Activated CD4-positive, alpha-beta T cell treated with anti-CD3 and anti-CD28 coated beads, Interleukin-2, Interleukin-6, amounts not matched to agents 100 ng/mL and 50 ng/mL, durations not matched to agents 16 hours and 8 hours (primary cell): ENCODE measurements around the gene UGT1A3.

Experiments
- DNase-seq: peaks from one replicate; pipeline ENCODE4 v3.0.0-alpha.2; 2020

The UGT1A3 gene

DNA sequence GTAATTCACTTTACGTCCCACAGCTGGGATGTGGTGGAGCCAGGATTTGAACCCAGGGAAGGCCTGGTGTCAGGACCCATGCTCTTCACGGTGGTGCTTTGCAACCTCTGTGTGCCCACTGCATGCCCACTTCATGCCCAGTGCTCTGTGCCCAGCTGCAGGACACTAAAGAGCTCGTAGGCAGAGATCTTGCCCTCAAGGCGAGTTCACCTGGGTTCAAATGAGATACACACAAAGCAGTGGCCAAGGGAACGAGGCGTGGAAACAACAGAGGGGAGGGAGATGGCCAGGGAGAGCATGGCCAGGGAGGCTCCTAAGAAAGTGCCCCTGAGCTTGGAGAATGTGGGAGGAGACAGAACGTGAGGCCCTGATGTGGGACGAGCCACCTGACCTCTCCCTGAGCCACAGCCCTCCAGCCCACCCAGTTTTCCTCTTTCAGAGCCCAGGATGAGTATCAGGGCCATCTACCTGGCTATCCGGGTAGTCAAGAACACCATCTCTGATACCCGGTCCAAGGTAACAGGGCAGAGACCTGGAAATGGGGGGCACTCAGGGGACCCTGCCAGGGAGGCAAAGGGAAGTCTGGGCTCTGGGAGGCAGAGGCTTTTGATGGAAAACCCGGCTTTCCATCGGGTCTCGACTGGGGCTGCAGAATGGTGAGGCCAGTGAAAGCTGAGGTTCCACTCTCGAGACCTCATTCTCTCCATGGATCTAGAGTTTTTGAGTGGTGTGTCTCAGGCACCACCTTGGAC lies 69.7 kb downstream of the UGT1A3 start:
- DNase-seq = no peak

DNA sequence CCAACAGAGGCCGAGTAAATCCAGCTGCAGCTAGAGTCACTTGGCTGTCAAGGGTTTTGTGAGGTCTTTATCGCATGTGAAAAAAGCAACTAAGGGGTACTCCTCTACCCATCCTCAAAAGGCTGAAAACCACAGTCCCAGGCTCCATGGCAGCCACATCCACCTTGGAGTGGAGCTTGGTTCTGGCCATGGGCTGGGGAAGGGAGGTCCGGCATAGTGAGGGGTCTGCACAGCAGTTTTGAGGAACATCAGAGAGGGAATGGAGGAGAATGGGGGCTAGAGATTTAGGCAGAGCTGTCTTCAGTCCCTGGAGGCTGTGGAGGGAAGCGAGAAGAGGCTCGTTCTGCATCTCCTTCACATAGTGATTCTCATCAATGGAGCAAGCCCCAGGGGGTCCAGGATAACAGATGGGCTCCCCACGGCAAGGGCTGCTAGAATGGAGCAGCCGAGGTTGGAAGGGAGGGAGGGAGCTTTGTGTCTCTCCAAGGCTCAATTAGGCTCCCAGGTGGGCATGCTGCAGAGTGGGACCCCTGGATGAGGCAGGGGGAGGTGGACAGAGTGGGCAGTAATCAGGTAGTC lies 70.3 kb downstream of the UGT1A3 start:
- DNase-seq = no peak

DNA sequence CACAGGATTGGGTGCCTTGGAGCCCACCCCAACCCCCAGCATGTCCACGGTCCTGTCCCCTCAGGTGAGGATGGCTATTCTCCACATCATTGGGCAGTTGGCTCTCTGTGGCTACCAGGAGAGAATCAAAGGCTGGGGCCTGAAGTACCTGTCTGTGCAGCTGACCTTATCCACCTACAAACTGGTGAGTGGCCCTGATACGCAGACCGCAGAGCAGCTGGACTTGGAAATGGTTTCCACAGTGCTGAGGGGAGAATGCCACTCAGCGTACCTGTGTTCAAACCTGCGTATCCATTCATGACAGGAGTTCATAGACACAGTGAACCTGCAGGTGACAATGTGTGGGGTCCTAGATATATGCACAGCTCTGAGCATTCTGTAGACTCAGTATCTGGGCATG lies 70.9 kb downstream of the UGT1A3 start:
- no peak for DNase-seq

DNA sequence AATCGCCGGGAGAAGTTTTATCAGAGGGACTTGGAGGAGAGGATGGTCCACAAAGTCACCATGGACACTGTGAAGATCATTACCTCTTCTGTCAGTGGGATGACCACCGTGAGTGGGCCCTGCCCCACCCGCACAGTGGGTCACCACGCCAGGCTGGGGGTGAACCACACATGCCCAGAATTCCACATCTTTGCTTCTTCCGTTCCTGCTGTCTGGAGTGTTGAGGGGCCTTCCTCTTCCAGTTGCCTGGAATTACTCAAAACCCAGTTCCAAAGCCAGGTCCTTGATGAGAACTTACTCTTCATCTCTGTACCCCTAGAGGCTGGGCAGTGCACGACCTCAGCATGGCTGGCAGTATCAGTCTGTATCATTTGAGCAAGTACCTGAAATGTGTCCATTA lies 71.4 kb downstream of the UGT1A3 start:
- DNase-seq = no peak

DNA sequence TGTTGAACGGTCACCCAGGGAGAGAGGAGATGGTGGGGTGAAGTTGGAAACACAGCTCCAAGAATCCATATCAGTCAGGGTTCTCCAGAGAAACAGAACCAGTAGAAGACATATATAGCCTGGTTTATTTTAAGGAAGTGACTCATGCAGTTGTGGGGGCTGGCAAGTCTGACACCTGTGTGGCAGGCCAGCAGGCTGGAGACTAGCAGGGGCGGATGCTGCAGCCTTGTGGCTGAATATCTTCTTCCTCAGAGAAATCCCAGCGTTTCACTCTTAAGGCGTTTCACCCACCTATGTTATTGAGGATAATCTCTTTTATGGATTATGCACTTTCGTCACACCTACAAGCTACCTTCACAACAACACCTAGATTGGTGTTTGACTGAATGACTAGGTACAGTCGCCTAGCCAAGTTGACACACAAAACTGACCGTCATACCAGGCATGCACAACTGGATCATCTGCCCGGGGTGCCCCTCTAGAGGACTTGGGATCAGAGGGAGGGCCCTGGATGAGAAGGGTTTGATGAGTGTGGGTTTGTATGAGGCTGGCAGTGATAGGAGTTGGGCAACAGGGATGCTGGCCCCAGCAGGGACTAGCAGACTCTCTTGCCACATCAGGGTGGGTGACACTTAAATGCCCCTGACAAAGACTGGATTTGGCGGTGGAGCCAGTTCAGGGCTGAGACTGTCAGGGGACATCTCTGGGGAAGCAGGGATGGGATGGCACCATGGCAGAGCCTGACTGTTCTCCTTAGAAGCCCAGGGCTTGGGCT lies 72.7 kb downstream of the UGT1A3 start:
- no peak for DNase-seq

DNA sequence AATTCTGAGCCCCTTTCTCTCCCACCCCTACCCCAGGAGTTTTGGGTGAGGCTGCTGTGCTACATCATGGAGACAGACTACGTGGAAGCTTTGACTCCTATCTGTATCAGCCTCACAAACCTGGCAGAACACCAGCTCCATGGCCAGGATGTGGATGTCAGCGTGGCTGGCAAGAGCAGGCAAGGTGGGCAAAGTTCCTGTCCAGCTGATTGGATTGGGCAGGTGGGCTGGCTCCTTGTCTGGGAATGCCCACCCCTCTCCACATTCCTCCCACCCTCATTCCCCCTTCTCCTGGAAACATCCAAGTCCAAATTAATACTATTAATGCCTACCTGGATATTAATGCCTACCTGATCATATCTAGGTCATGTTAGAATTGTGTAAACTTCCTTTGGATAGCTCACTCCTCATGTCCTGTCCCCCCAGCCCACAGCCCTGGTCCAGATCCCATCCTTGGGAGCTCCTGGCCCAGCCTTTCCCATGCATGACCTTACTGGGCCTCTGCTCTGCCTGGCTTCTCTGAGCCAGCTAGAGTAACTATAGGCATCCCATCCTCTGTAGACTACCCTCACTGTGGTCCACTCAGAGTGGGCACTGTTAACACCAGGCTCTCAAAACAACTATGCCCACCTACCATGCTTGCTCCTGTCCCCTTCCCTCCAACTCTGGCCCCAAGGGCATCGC lies 73.4 kb downstream of the UGT1A3 start:
- DNase-seq = no peak

DNA sequence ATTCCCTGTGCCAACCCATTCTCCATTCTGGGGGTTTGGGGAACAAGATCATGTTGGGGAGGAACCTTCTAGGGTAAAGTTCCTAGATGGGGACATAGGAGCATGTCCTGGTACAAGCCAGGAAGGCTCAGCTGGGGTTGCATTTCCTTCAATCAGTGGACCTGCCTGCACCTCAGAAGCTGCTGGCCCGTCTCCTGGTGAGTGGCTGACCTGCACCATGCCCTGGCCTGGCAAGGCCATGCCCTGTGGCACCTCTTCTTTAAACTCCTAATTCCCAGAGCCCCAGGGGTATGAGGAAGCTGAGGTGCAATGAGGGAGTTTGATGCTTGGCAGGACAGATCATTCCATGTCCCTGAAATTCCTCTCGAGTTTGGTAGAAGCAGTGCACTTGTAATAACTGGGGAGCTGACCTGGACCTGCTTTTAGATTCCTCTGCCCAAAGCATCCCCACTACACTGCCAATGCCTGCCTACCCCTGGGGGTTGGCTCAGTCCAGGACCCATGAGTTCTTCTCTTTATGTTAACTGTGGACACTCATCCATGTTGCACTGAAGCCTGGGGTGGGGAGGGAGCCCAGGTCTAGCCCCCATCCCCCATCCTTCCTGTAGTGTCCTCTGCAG lies 74.6 kb downstream of the UGT1A3 start:
- DNase-seq = no peak

DNA sequence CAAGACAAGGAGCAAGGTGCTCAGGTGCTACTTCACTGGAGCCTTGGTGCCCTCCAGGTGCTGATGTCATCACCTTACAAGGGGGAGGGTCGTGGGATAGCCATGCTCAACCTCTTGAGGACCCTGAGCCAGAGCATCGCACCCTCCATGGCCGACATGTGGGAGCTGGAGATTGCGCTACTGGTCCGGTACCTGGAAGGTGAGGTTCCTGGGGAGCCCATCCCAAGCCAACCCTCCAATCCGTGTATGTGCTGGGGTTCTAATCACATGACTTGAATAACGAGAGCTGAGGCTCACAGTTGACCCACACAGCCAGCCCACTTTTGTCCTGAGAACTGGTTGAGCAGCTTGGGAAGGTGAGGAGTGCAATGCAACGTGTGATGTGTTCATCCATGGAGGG lies 75.2 kb downstream of the UGT1A3 start:
- DNase-seq = no peak

DNA sequence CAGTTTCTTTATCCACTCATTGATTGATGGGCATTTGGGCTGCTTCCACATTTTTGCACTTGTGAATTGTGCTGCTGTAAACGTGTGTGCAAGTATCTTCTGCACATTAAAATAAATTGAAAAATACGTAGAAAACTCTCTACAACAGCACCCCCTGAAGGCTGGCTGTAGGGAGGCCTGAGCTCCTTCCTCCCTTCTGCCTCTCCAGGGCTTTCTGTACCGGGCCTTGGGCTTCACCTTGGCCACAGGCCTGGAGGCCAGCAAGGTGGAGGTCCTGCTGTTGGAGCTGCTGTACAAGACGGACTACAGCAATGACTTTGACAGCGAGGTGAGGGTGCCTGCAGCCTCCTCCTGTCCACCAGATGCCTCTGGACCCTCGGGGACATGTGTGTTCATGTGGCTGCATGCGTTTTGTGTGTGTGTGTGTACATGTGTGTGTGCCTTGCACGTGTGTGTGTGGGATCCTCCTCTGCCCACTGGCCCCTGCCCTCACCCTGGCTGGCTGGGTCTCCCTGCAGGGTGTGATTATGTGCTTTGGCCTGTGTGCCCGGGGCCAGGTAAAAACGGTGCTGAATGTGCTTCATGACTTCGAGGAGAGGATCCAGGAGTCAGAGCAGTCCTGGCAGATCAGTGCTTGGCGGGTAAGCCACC lies 78.5 kb downstream of the UGT1A3 start:
- DNase-seq = no peak

DNA sequence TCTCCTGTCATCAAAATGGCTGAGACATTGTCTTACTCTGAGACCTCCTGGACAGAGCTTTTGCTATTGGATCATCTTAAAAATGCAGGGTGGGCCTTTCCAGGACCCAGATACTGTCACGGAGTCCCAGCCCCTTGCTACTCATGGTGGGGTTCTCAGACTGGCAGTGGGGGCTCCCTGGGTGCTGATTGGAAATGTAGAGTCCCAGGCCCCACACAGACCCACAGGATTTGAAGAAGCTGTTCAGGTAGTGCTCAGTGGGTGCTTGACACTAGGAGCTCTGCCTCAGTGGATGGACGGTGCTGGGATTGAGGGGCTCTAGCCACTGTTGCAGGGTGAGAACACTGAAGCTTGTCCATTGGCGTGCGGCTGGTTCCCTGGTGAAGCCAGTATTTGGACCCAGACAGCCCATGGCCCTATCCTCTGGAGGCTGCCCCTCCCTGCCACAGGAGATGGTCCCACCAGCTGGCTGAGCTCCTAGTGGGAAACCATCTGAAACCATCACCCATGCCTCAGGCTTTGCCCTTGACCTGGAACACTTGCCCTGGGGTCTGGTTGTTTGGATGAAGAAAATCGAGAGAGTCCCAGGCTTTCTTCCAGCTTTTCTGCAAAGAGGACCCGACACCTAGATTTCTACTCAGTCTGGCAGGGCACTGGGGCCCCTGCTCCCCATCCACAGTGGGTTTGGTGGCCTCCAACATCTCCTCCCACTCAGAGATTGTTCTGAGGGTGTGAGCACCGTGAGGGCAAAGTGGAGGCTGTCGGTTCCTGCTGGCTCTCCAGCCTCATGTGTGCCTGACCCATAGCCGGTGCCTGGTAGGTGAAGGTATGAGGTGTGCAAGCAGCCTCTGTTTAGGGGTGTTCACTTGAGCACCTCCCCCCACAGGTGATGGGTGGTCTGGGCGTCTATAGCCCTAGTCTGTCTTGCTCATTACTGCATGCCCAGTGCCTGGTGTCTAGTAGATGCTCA lies 79.4 kb downstream of the UGT1A3 start:
- no peak for DNase-seq

DNA sequence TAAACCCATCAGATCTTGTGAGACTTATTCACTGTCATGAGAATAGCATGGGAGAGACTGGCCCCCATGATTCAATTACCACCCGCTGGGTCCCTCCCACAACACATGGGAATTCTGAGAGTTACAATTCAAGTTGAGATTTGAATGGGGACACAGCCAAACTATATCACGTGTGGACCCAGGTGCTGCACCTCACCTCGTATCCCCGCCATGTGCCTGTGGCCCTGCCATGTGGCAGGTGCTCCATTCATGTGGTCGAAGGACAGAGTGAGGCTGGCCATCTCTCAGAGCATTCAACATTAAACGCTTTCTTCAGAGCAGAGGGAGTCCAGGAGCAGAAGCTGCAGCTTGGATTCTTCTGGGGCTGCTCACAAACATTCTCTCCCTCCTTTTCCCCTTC lies 81.5 kb downstream of the UGT1A3 start:
- DNase-seq = no peak

DNA sequence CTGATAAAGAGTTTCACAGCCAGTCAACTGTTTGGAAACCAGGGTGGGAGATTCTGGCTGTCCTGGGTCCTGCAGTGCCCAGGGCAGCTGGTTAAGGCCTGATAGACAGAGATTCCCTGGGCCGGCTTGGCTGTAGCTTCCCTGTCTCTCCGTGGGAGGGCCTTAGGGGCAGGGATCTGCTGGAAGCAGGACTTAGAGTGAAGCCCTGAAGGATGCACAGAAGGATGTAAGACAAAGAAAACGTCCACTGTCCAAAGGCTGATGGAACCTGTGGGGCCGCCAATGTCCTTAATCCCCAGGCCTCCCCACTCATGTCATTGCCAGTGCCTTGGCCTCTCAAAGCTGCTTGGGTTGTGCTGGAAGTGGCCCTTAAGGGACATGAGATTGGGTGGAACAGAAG lies 82.2 kb downstream of the UGT1A3 start:
- no peak for DNase-seq

DNA sequence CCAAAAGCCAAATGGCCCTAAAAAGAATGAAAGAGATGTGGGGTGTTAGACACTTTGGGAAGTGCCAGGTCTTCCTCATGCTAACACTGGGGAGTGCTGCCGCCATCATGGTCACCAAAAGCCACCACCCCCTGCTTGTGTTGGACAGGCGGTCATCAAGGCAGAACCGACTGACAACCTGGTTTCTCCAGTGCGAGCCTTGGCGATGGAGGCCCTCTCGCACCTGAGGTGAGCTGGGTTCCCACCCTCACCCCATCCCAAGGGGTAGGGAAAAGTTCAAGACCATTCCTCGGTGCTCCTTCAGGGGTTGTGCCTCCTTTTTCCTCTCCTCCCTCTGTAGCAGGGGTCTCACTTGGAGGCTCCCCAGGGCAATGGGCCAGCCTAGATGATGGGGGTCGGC lies 82.9 kb downstream of the UGT1A3 start:
- no peak for DNase-seq

DNA sequence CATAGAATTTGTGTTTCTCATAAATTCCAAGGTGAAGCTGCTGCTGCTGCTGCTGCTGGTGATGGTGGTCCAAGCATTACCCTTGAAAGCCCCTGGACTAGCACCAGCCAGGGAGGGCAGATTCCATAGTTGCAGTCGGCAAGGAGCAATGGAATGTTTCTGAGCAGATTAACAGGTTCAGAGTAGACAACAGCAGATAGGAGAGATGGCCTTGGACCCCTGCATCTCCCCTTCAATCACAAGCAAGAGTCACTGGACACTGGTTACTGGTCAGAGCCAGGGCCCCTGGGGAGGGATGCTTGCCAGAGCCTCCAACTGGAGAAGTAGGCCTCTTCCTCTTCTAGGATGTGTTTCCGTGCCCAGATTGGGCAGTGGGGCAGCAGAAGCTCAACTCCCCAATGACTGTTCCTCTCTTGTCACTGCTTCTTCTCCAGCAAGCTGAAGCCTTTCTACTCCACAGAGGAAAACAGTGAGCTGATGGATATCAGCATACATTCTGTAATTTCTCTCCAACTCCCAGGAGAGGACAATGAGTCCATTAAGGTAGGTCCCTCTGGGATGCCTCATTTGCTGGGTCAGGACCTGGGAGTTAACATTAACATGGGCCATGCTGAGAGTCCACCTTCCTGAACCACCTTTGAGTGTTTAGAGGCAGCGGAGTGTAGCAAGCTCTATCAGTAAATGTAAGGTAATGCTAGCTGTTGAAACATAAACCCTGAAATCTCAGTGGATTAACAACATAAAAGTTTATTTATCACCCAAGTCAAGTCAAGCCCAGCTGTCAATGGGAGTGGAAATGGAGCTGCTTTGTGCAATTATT lies 84.6 kb downstream of the UGT1A3 start:
- no peak for DNase-seq

DNA sequence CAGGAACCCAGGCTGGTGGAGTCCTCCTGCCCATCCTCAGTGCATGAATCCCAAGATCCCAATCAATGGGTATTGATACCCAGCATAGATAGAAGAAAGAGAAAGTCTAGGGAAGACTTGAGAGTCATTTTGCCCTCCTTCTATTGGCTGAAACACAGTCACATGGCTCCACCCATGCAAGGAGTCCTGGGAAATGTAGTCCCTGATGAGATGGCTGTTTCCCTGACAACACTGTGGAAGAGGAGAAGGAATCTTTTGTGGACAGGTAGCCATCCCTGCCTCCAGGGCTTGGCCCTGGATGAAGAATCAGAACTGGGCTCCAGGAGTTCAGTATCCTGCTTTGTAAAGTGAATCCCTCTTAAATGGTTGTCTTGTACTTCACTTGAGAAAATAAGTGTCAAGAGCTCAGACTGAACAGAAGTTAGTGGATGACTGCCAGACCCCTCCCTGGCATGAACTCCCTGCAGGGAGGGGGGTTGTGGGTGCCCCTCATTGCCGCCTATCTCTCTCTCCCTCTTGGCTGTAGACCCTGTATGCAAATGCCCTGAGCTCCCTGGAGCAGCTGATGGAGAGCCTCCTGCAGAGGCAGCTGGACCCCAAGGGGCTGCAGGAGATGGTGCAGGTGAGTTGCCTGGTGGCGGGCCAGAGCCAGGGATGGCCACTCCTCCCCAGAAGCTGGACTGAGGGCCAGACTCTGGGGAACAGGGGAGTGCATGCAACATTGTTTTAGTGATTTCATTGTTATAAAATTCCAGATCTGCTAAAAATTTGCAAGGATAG lies 85.4 kb downstream of the UGT1A3 start:
- peak; percentile 20 for DNase-seq

DNA sequence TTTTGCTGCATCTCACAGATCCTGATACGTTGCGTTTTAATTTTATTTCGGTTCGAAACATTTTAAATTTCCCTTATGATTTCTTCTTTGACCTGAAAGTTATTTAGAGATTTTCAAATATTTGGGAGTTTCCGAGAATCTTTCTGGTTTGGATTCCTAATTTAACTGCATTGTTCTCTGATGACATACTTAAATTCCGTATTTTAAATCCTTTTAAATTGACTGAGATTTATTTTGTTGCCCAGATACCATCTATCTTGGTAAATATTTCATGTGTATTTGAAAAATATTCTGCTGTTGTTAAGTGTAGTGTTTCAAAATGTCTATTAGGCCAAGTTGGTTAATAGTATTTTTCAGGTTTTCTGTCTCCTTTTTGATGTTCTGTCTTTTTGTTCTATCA lies 87.0 kb downstream of the UGT1A3 start:
- no peak for DNase-seq

DNA sequence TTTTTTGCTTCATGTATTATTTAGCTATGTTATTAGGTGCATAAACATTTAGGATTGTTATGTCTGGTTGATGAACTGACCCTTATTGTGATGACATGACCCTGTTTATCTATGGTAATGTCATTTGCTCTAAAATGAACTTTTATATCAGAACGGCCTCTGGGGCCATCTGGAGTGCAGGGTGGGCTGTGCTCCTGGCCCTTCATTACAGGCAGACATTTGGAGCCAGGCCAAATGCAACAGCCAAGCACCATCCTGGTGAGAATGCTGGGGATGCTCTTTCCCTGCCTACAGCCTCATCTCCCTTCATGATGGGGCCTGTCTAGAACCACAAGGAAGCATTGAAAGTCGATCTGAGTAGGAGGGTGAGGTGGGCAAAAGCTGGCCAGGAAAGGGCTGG lies 87.5 kb downstream of the UGT1A3 start:
- DNase-seq = no peak

DNA sequence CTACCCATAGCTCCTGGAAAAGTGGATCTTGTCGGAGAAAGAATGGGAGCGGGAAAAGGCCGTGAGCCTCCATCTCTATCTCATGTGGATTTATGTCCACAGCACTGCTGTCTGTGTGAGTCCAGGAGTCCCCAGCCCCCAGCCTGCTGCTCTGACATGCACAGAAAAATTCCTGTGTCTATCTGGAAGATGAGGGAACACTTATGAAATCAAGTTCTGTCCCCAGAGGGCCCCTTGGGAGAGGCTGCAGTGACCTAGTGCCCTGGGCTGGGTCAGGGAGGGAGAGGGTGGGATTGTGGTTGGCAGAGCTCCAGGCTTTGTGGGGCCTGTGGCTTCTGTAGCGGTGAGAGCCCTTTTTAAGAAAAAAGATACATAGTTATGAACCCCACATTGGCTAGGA lies 87.9 kb downstream of the UGT1A3 start:
- DNase-seq = no peak

DNA sequence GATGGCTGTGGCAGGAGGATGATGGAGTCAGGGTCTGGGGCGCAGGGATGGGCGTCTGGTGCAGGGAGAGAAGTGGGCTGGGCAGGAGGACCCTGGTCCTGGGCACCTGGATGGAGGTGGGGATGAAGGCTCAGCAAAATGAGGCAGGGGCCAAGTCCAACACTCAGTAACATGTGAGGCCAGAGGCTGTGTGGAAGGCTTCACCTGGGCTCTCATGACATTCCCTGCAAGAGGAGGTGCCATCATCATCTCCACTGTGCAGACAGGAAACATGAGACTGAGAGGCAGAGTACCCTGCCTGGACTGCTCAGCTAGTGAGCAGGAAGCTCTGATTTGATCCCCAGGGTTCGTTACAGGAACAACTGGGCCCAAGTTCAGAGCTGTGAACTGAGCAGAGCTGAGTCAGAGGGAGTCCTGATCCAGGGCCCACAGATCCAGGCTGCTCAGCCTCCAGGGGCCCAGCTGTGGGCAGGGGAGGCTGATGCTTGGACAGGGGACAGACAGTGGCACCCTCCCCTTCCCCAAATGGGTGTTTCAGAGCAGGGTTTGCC lies 88.6 kb downstream of the UGT1A3 start:
- DNase-seq = no peak
